ENCODE measurements around the gene NFKBIA.

NFKBIA gene

DNA sequence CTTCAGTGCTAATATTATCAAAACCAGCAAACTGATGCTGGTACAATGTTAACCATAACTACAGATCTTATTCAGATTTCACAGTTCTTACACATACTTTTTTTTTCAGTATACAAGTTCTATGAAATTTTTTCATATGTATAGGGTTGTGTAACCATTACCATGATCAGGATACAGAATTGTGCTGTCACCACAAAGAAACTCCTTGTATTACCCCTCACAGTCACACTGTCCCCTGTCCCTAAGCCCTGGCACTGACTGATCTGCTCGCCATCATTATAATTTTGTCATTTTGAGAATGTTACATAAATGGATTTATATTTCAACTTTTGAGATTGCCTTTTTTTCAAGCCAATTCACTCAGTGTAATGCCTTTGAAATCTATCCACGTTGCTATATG lies 21.3 kb upstream of the NFKBIA start:
- H3K9ac ChIP-seq (ENCODE audit: low read depth, low read length), result no peak overlapping the region
- H3K27me3 ChIP-seq (ENCODE audit: insufficient read depth, low read length, poor library complexity), result no peaks in the 10 kb centered on the region
- ATAC-seq (ENCODE audit: insufficient read depth, low read depth) (no peak), DNase-seq (no peak)
- H2AFZ ChIP-seq (ENCODE audit: low read depth, low read length), result no peak overlapping the region
- TF ChIP-seq, protein P1, sequence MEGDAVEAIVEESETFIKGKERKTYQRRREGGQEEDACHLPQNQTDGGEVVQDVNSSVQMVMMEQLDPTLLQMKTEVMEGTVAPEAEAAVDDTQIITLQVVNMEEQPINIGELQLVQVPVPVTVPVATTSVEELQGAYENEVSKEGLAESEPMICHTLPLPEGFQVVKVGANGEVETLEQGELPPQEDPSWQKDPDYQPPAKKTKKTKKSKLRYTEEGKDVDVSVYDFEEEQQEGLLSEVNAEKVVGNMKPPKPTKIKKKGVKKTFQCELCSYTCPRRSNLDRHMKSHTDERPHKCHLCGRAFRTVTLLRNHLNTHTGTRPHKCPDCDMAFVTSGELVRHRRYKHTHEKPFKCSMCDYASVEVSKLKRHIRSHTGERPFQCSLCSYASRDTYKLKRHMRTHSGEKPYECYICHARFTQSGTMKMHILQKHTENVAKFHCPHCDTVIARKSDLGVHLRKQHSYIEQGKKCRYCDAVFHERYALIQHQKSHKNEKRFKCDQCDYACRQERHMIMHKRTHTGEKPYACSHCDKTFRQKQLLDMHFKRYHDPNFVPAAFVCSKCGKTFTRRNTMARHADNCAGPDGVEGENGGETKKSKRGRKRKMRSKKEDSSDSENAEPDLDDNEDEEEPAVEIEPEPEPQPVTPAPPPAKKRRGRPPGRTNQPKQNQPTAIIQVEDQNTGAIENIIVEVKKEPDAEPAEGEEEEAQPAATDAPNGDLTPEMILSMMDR (IDR thresholded peaks at IDR 0.05; ENCODE audit: borderline replicate concordance, extremely low read depth, low read length, poor library complexity, severe bottlenecking), result no peak
- TF ChIP-seq EZH2 (IDR thresholded peaks at IDR 0.05; ENCODE audit: borderline replicate concordance, low read depth, low read length, severe bottlenecking), result no peak
- H3K4me3 ChIP-seq (ENCODE audit: low read depth in 1 of 2, low read length in 2 of 2), result no peak overlapping the region
- H3K9me3 ChIP-seq (ENCODE audit: insufficient read depth, low read length, severe bottlenecking), result no peaks in the 10 kb centered on the region
- peaks cover 9% of the 10 kb centered on the region for H3K4me1 ChIP-seq (ENCODE audit: insufficient read depth, low read length)
- H3K4me2 ChIP-seq (ENCODE audit: insufficient read depth, low read length), result no peak overlapping the region
- no peaks in the 10 kb centered on the region for H4K20me1 ChIP-seq (ENCODE audit: insufficient read depth, low read length)
- H3K36me3 ChIP-seq (ENCODE audit: insufficient read depth, low read length), result no peaks in the 10 kb centered on the region
- H3K27ac ChIP-seq (ENCODE audit: low read length), result no peak overlapping the region
- H3K79me2 ChIP-seq (ENCODE audit: insufficient read depth, low read length), result no peaks in the 10 kb centered on the region

DNA sequence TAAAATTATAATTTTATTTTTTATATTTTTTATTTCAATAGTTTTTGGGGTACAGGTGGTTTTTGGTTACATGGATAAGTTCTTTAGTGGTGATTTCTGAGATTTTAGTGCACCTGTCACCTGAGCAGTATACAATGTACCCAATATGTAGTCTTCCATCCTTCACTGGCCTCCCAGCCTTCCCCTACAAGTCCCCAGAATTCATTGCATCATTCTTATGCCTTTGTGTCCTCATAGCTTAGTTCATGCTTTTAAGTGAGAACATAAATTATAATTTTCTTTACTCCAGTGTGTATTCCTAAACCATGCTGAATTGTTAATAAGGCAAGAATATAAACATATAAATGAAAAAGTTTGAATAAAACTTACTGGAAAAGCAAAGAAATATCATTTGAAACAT lies 19.1 kb upstream of the NFKBIA start:
- no peak for TF ChIP-seq EZH2 (IDR thresholded peaks at IDR 0.05; ENCODE audit: borderline replicate concordance, low read depth, low read length, severe bottlenecking)
- TF ChIP-seq, protein P1 (IDR thresholded peaks at IDR 0.05; ENCODE audit: borderline replicate concordance, extremely low read depth, low read length, poor library complexity, severe bottlenecking), result no peak
- no peaks in the 10 kb centered on the region for H3K27me3 ChIP-seq (ENCODE audit: insufficient read depth, low read length, poor library complexity)
- no peaks in the 10 kb centered on the region for H4K20me1 ChIP-seq (ENCODE audit: insufficient read depth, low read length)
- no peaks in the 10 kb centered on the region for H3K9me3 ChIP-seq (ENCODE audit: insufficient read depth, low read length, severe bottlenecking)
- H3K79me2 ChIP-seq (ENCODE audit: insufficient read depth, low read length), result no peaks in the 10 kb centered on the region
- H3K9ac ChIP-seq (ENCODE audit: low read depth, low read length), result no peak overlapping the region
- DNase-seq (no peak), ATAC-seq (ENCODE audit: insufficient read depth, low read depth) (no peak)
- H3K4me2 ChIP-seq (ENCODE audit: insufficient read depth, low read length), result no peak overlapping the region
- H3K36me3 ChIP-seq (ENCODE audit: insufficient read depth, low read length), result no peaks in the 10 kb centered on the region
- H3K27ac ChIP-seq (ENCODE audit: low read length), result no peak overlapping the region
- peaks cover 9% of the 10 kb centered on the region for H3K4me1 ChIP-seq (ENCODE audit: insufficient read depth, low read length)
- no peak overlapping the region for H3K4me3 ChIP-seq (ENCODE audit: low read depth in 1 of 2, low read length in 2 of 2)
- no peak overlapping the region for H2AFZ ChIP-seq (ENCODE audit: low read depth, low read length)

DNA sequence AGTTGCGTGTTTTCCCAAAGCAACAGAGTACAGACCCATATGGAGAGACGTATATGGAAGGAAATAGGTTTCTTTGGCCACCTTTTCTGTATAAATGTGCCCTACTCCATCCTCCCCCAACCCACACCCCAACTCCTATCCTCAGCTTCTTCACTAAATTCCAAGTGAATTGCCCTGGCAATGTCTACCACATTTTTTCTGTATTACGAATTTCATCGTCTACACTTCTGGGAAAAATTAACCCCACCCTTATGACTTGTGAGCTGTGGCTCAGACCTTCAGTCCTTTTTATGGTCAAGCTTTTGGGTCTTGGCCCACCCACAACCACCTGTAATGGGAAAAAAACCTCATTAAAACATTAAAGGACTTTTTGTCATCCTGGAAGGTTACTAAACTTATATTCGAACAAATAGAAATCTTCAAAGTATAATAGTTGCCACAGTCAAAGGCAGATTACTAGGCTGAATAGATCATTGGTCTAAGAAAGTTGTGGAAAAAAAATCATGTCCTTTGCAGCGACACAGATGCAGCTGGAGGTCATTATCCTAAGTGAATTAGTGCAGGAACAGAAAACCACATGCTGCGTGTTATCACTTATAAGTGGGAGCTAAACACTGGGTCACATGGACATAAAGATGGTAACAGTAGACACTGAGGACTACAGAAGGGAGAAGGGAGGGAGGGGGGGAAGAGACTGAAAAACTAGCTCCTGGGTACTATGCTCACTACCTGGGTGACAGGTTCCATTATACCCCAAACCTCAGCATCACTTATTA lies 15.7 kb upstream of the NFKBIA start:
- Histone ChIP-seq H3K4me3 (ENCODE audit: low read depth in 1 of 2, low read length in 2 of 2) (no peak overlapping the region), H3K4me1 (ENCODE audit: insufficient read depth, low read length) (peaks cover 21% of the 10 kb centered on the region), H3K36me3 (ENCODE audit: insufficient read depth, low read length) (no peaks in the 10 kb centered on the region), H3K4me2 (ENCODE audit: insufficient read depth, low read length) (no peak overlapping the region), H3K27ac (ENCODE audit: low read length) (no peak overlapping the region), H3K79me2 (ENCODE audit: insufficient read depth, low read length) (no peaks in the 10 kb centered on the region), H3K27me3 (ENCODE audit: insufficient read depth, low read length, poor library complexity) (no peaks in the 10 kb centered on the region), H2AFZ (ENCODE audit: low read depth, low read length) (no peak overlapping the region), H3K9me3 (ENCODE audit: insufficient read depth, low read length, severe bottlenecking) (no peaks in the 10 kb centered on the region), H3K9ac (ENCODE audit: low read depth, low read length) (no peak overlapping the region), H4K20me1 (ENCODE audit: insufficient read depth, low read length) (no peaks in the 10 kb centered on the region)
- DNase-seq (no peak), ATAC-seq (ENCODE audit: insufficient read depth, low read depth) (no peak)
- TF ChIP-seq, protein P1 (IDR thresholded peaks at IDR 0.05; ENCODE audit: borderline replicate concordance, extremely low read depth, low read length, poor library complexity, severe bottlenecking), result no peak
- no peak for TF ChIP-seq EZH2 (IDR thresholded peaks at IDR 0.05; ENCODE audit: borderline replicate concordance, low read depth, low read length, severe bottlenecking)

Data from DND-41 (cell line).